ENCODE data around the gene PROCA1. TPM values are rescaled to one million over a fixed set of nuclear protein-coding genes. Genes with fewer than 3 reads are reported as not detected.

PROCA1 gene
- total and polyA plus RNA-seq, 2 of the 13 experiments (the other 11 are each of a cell fraction or from before 2014, with no cell fraction given), result 0.73 to 1.5 TPM

- TF ChIP-seq ZNF646 (CRISPR knock-in tag; IDR thresholded peaks at IDR 0.05) (no peak), ZNF788 (CRISPR knock-in tag; IDR thresholded peaks at IDR 0.05; ENCODE audit: borderline replicate concordance) (peak; percentile 81; the same call in 1 of the 2 replicates), ZBTB40 (IDR thresholded peaks at IDR 0.05) (no peak), ZBTB40 (CRISPR knock-in tag; IDR thresholded peaks at IDR 0.05) (no peak), ZNF543 (CRISPR knock-in tag; IDR thresholded peaks at IDR 0.05) (peak; percentile 43; the same call in 1 of the 2 replicates), ZNF513 (CRISPR knock-in tag; conservative IDR thresholded peaks at IDR 0.05) (no peak), ATF3 (CRISPR knock-in tag; IDR thresholded peaks at IDR 0.05) (no peak), NFYB (CRISPR knock-in tag; IDR thresholded peaks at IDR 0.05) (no peak), IRF9 (CRISPR knock-in tag; IDR thresholded peaks at IDR 0.05; ENCODE audit: borderline replicate concordance) (0 out of 2 replicates have a peak, but pooled peaks have one; percentile 22)
These were observed 33.5 kb upstream of the PROCA1 start (continued) for GRCh38 chr17:28744972-28745785.

Measured in HepG2 (cell line).